HG03280 (cell line): ENCODE results near the gene SLC66A1.
"Not testable (repeated sequence)": the region's sequence is repeated elsewhere in the genome, so short reads cannot be mapped to it uniquely, and the experiment has no call there.

Experiments used
- ATAC-seq: cut with Tn5 transposase; IDR thresholded peaks from one replicate; pipeline ENCODE4 v1.9.1; 2021; ENCODE audit warnings: mild to moderate bottlenecking, moderate library complexity; ENCODE audit not compliant: unreplicated experiment

SLC66A1 gene

GRCh38 chr1:19304081-19304480 is 8.0 kb upstream of the SLC66A1 start:
- not testable (repeated sequence) for ATAC-seq

- ATAC-seq: no peak
Observed at GRCh38 chr1:19305880-19306279, 6.2 kb upstream of the SLC66A1 start.

- ATAC-seq: no peak
Observed at GRCh38 chr1:19306941-19307340, 5.2 kb upstream of the SLC66A1 start.

- no peak for ATAC-seq
Observed at GRCh38 chr1:19307794-19308508, 4.2 kb upstream of the SLC66A1 start.

GRCh38 chr1:19308509-19308907 is 3.6 kb upstream of the SLC66A1 start:
- no peak for ATAC-seq

- no peak for ATAC-seq
Observed at GRCh38 chr1:19309123-19309813, 2.9 kb upstream of the SLC66A1 start.

- no peak for ATAC-seq
Observed at GRCh38 chr1:19310061-19310460, 2.1 kb upstream of the SLC66A1 start.

GRCh38 chr1:19310720-19311502 is 1.2 kb upstream of the SLC66A1 start:
- no peak for ATAC-seq

- ATAC-seq: no peak
Observed at GRCh38 chr1:19311503-19311930, 609 bp upstream of the SLC66A1 start.

GRCh38 chr1:19312782-19313635 is 883 bp downstream of the SLC66A1 start:
- peak; percentile 9 for ATAC-seq

- no peak for ATAC-seq
Observed at GRCh38 chr1:19313636-19313959, 1.5 kb downstream of the SLC66A1 start.

GRCh38 chr1:19313961-19314882 is 2.1 kb downstream of the SLC66A1 start:
- ATAC-seq: no peak

- no peak for ATAC-seq
Observed at GRCh38 chr1:19315378-19316198, 3.5 kb downstream of the SLC66A1 start.

GRCh38 chr1:19317126-19317910 is 5.2 kb downstream of the SLC66A1 start:
- no peak for ATAC-seq

GRCh38 chr1:19319196-19319595 is 7.1 kb downstream of the SLC66A1 start:
- no peak for ATAC-seq

GRCh38 chr1:19321071-19321470 is 8.9 kb downstream of the SLC66A1 start:
- ATAC-seq: no peak

GRCh38 chr1:19322481-19322880 is 10.4 kb downstream of the SLC66A1 start:
- ATAC-seq: no peak

- ATAC-seq: no peak
Observed at GRCh38 chr1:19323987-19324664, 12.0 kb downstream of the SLC66A1 start.
